Measurements from ENCODE around the gene CLMP.

GRCh38 chr11:123181767-123182500, 13.1 kb downstream of the CLMP start:
- TF ChIP-seq POLR2A (IDR thresholded peaks at IDR 0.05; ENCODE audit: low read depth, low read length) (no peak), POLR2AphosphoS5 (IDR thresholded peaks at IDR 0.05; ENCODE audit: low read depth, low read length) (no peak)
